HEK293 (cell line): ENCODE measurements around the gene ARF3.

ENCODE experiments used
- CTCF ChIA-PET: fragments of 350-600 bp; formaldehyde crosslinking; extraction: SDS; loops from one replicate; lab custom pipeline; 2021; ENCODE audit warnings: antibody characterized with exemption; lab: Yijun Ruan, JAX
- POLR2A ChIA-PET: fragments of 300-600 bp; formaldehyde crosslinking; extraction: SDS; loops from one replicate; lab custom pipeline; 2020; ENCODE audit warnings: antibody characterized with exemption, inconsistent platforms; lab: Yijun Ruan, JAX
- H3K27ac ChIP-seq: fragments of 200-500 bp; sonication (Bioruptor generic); 2 replicates; pipeline ENCODE4 v1.5.1; 2014; ENCODE audit warnings: low read depth, low read length, control low read depth, inconsistent platforms; ENCODE audit errors: extremely low read depth
- H3K36me3 ChIP-seq, 2 experiments: fragments of 200-500 bp in 1 of 2; sonication (Bioruptor generic) in 1 of 2; 1 replicate in 1 of 2; 2 replicates in 1 of 2; pipeline ENCODE4 v1.5.1; 2014 to 2017; ENCODE audit warnings: inconsistent platforms in 2 of 2, low read length in 2 of 2; ENCODE audit not compliant: control insufficient read depth in 2 of 2, insufficient read depth in 1 of 2
- H3K4me1 ChIP-seq: fragments of 200-500 bp; sonication (Bioruptor generic); 2 replicates; pipeline ENCODE4 v1.5.1; 2014; ENCODE audit warnings: mild to moderate bottlenecking, low read length, inconsistent platforms; ENCODE audit not compliant: control insufficient read depth, insufficient read depth
- H3K4me3 ChIP-seq: 2 replicates; pipeline ENCODE4 v1.5.1; 2011; ENCODE audit warnings: low read depth, mild to moderate bottlenecking, control low read depth, low read length, moderate library complexity
- H3K9me3 ChIP-seq: fragments of 200-500 bp; sonication (Bioruptor generic); 2 replicates; pipeline ENCODE4 v1.5.1; 2014; ENCODE audit warnings: low read depth, low read length, inconsistent platforms; ENCODE audit not compliant: control insufficient read depth, insufficient read depth
- GLIS1 ChIP-seq: fragments of 450-650 bp; formaldehyde crosslinking; IDR thresholded peaks from 2 replicates; pipeline ENCODE4 v1.5.1; 2016; ENCODE audit warnings: missing biosample characterization, missing genetic modification characterization
- MEIS1 ChIP-seq: sonication (generic); formaldehyde crosslinking; IDR thresholded peaks from 2 replicates; pipeline ENCODE4 v1.8.1; 2022; ENCODE audit warnings: missing genetic modification reagents, mild to moderate bottlenecking, borderline replicate concordance
- OVOL3 ChIP-seq: fragments of 450-650 bp; formaldehyde crosslinking; IDR thresholded peaks from 2 replicates; pipeline ENCODE4 v1.5.1; 2016; ENCODE audit warnings: missing biosample characterization, missing genetic modification characterization
- PATZ1 ChIP-seq: fragments of 450-650 bp; formaldehyde crosslinking; IDR thresholded peaks from 2 replicates; pipeline ENCODE4 v1.5.1; 2016; ENCODE audit warnings: missing biosample characterization, missing genetic modification characterization
- REST ChIP-seq: fragments of 450-650 bp; formaldehyde crosslinking; IDR thresholded peaks from 2 replicates; pipeline ENCODE4 v1.5.1; 2016; ENCODE audit warnings: missing biosample characterization, missing genetic modification characterization
- TRIM28 ChIP-seq: IDR thresholded peaks from 2 replicates; pipeline ENCODE4 v1.6.1; 2011; ENCODE audit warnings: low read length, control low read depth, borderline replicate concordance
- ZBTB48 ChIP-seq: fragments of 450-650 bp; formaldehyde crosslinking; IDR thresholded peaks from 2 replicates; pipeline ENCODE4 v1.5.1; 2016; ENCODE audit warnings: missing biosample characterization, missing genetic modification characterization
- ZBTB49 ChIP-seq: fragments of 450-650 bp; formaldehyde crosslinking; IDR thresholded peaks from 2 replicates; pipeline ENCODE4 v1.5.1; 2016; ENCODE audit warnings: missing biosample characterization, missing genetic modification characterization, low read depth
- ZFP41 ChIP-seq: fragments of 450-650 bp; formaldehyde crosslinking; IDR thresholded peaks from 2 replicates; pipeline ENCODE4 v1.5.1; 2016; ENCODE audit warnings: missing biosample characterization, missing genetic modification characterization, borderline replicate concordance
- ZNF114 ChIP-seq: fragments of 450-650 bp; formaldehyde crosslinking; IDR thresholded peaks from 2 replicates; pipeline ENCODE4 v1.5.0; 2017; ENCODE audit warnings: missing biosample characterization, missing genetic modification characterization
- ZNF280C ChIP-seq: fragments of 450-650 bp; formaldehyde crosslinking; IDR thresholded peaks from 2 replicates; pipeline ENCODE4 v1.5.1; 2016; ENCODE audit warnings: missing biosample characterization, missing genetic modification characterization
- ZNF354C ChIP-seq: fragments of 450-650 bp; formaldehyde crosslinking; IDR thresholded peaks from 2 replicates; pipeline ENCODE4 v1.5.1; 2016; ENCODE audit warnings: missing biosample characterization, missing genetic modification characterization, low read depth, borderline replicate concordance
- ZNF394 ChIP-seq: fragments of 450-650 bp; formaldehyde crosslinking; IDR thresholded peaks from 2 replicates; pipeline ENCODE4 v1.5.1; 2016; ENCODE audit warnings: missing biosample characterization, missing genetic modification characterization, mild to moderate bottlenecking, moderate library complexity, borderline replicate concordance
- ZNF488 ChIP-seq: fragments of 450-650 bp; formaldehyde crosslinking; IDR thresholded peaks from 2 replicates; pipeline ENCODE4 v1.5.1; 2016; ENCODE audit warnings: missing biosample characterization, missing genetic modification characterization
- ZNF530 ChIP-seq: fragments of 450-650 bp; formaldehyde crosslinking; IDR thresholded peaks from 2 replicates; pipeline ENCODE4 v1.5.1; 2016; ENCODE audit warnings: low read depth, missing biosample characterization, missing genetic modification characterization
- ZNF560 ChIP-seq: fragments of 450-650 bp; formaldehyde crosslinking; IDR thresholded peaks from 2 replicates; pipeline ENCODE4 v1.5.1; 2017; ENCODE audit warnings: missing biosample characterization, missing genetic modification characterization, borderline replicate concordance
- ZNF623 ChIP-seq: fragments of 450-650 bp; formaldehyde crosslinking; IDR thresholded peaks from 2 replicates; pipeline ENCODE4 v1.5.1; 2016; ENCODE audit warnings: missing biosample characterization, missing genetic modification characterization
- ZSCAN23 ChIP-seq: fragments of 450-650 bp; formaldehyde crosslinking; IDR thresholded peaks from 2 replicates; pipeline ENCODE4 v1.5.1; 2016; ENCODE audit warnings: missing biosample characterization, missing genetic modification characterization

Gene ARF3

GRCh38 chr12:48932878-48933277 is 24.4 kb downstream of the ARF3 start:
- no peak overlapping the region for H3K27ac ChIP-seq
- ChIA-PET CTCF (interaction anchor here (0.6 to 10.0 kb wide), 6 partner anchors 12 to 118 kb away, joined by 3 to 95 read pairs (median 7); partner anchors contain the start of gene DDX23), POLR2A (no interaction called here)
- H3K4me1 ChIP-seq, result no peaks in the 10 kb centered on the region
- no peaks in the 10 kb centered on the region for H3K9me3 ChIP-seq
- peaks cover 37 to 74% of the 10 kb centered on the region in 2 experiments for H3K36me3 ChIP-seq
- TF ChIP-seq GLIS1 (no peak), ZBTB49 (no peak), ZNF530 (no peak), MEIS1 (CRISPR knock-in tag) (no peak), ZNF560 (no peak), ZBTB48 (no peak), ZNF623 (no peak), ZNF394 (tag by site-specific recombination) (no peak), ZNF114 (tag by site-specific recombination) (no peak), PATZ1 (no peak), TRIM28 (no peak), ZNF354C (no peak), ZNF488 (no peak), REST (no peak), ZFP41 (tag by site-specific recombination) (no peak), ZNF280C (tag by site-specific recombination) (no peak), ZSCAN23 (tag by site-specific recombination) (no peak), OVOL3 (tag by site-specific recombination) (no peak)
- no peak overlapping the region for H3K4me3 ChIP-seq
